ENCODE results near the gene CD9. TPM values are rescaled to one million over a fixed set of nuclear protein-coding genes. Genes with fewer than 3 reads are reported as not detected.

CD9 gene
- total RNA-seq, 1 donor from 2014 or later: 298 TPM

- DNase-seq: peak; percentile 86
Measured at GRCh38 chr12:6241495-6241894, 41.3 kb downstream of the CD9 start.

GRCh38 chr12:6249580-6249979, 49.4 kb downstream of the CD9 start:
- peak; percentile 80 for DNase-seq

- peak; percentile 78 for DNase-seq
Measured at GRCh38 chr12:6250343-6250742, 50.1 kb downstream of the CD9 start.

- no peak for DNase-seq
Measured at GRCh38 chr12:6253278-6253677, 53.1 kb downstream of the CD9 start.

- DNase-seq: no peak
Measured at GRCh38 chr12:6254491-6254890, 54.3 kb downstream of the CD9 start.

GRCh38 chr12:6257007-6257406, 56.8 kb downstream of the CD9 start:
- DNase-seq: no peak

GRCh38 chr12:6262211-6262610, 62.0 kb downstream of the CD9 start:
- DNase-seq: no peak

GRCh38 chr12:6262623-6263022, 62.4 kb downstream of the CD9 start:
- peak; percentile 58 for DNase-seq

- DNase-seq: no peak
Measured at GRCh38 chr12:6263931-6264330, 63.7 kb downstream of the CD9 start.

GRCh38 chr12:6264402-6265037, 64.3 kb downstream of the CD9 start:
- no peak for DNase-seq

GRCh38 chr12:6265038-6265405, 64.8 kb downstream of the CD9 start:
- DNase-seq: no peak

- no peak for DNase-seq
Measured at GRCh38 chr12:6266541-6266966, 66.4 kb downstream of the CD9 start.

GRCh38 chr12:6266971-6267721, 66.9 kb downstream of the CD9 start:
- no peak for DNase-seq

GRCh38 chr12:6268484-6269157, 68.4 kb downstream of the CD9 start:
- peak; percentile 53 for DNase-seq

GRCh38 chr12:6269986-6270385, 69.8 kb downstream of the CD9 start:
- DNase-seq: no peak

- no peak for DNase-seq
Measured at GRCh38 chr12:6271281-6271680, 71.1 kb downstream of the CD9 start.

GRCh38 chr12:6272300-6273204, 72.4 kb downstream of the CD9 start:
- DNase-seq: peak; percentile 49

GRCh38 chr12:6273205-6273540, 73.0 kb downstream of the CD9 start:
- DNase-seq: no peak

GRCh38 chr12:6273541-6274230, 73.5 kb downstream of the CD9 start:
- DNase-seq: no peak

GRCh38 chr12:6274231-6275221, 74.3 kb downstream of the CD9 start:
- DNase-seq: no peak
